GM11168 (cell line): ENCODE data around the gene HBZ.
"Not testable (repeated sequence)": the region's sequence is repeated elsewhere in the genome, so short reads cannot be mapped to it uniquely, and the experiment has no call there.

Experiments used
- in situ Hi-C: fragments of 300-500 bp; cut with MboI; formaldehyde crosslinking; loops from one replicate; pipeline ENCODE4 v1.12.0; 2022; ENCODE audit warnings: low sequenced_read_pairs; ENCODE audit not compliant: unreplicated experiment

The HBZ gene

DNA sequence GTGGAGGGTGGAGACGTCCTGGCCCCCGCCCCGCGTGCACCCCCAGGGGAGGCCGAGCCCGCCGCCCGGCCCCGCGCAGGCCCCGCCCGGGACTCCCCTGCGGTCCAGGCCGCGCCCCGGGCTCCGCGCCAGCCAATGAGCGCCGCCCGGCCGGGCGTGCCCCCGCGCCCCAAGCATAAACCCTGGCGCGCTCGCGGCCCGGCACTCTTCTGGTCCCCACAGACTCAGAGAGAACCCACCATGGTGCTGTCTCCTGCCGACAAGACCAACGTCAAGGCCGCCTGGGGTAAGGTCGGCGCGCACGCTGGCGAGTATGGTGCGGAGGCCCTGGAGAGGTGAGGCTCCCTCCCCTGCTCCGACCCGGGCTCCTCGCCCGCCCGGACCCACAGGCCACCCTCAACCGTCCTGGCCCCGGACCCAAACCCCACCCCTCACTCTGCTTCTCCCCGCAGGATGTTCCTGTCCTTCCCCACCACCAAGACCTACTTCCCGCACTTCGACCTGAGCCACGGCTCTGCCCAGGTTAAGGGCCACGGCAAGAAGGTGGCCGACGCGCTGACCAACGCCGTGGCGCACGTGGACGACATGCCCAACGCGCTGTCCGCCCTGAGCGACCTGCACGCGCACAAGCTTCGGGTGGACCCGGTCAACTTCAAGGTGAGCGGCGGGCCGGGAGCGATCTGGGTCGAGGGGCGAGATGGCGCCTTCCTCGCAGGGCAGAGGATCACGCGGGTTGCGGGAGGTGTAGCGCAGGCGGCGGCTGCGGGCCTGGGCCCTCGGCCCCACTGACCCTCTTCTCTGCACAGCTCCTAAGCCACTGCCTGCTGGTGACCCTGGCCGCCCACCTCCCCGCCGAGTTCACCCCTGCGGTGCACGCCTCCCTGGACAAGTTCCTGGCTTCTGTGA lies 24.3 kb downstream of the HBZ start, which contains the start of gene HBA1:
Gene HBA1 (plus strand): TSS at position 204 of the 906 bp plus-strand sequence. CDS start 37 bp downstream, at position 241.
- in situ Hi-C loops: not testable (repeated sequence)

DNA sequence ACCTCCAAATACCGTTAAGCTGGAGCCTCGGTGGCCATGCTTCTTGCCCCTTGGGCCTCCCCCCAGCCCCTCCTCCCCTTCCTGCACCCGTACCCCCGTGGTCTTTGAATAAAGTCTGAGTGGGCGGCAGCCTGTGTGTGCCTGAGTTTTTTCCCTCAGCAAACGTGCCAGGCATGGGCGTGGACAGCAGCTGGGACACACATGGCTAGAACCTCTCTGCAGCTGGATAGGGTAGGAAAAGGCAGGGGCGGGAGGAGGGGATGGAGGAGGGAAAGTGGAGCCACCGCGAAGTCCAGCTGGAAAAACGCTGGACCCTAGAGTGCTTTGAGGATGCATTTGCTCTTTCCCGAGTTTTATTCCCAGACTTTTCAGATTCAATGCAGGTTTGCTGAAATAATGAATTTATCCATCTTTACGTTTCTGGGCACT lies 25.0 kb downstream of the HBZ start:
- in situ Hi-C loops: no loop called here

DNA sequence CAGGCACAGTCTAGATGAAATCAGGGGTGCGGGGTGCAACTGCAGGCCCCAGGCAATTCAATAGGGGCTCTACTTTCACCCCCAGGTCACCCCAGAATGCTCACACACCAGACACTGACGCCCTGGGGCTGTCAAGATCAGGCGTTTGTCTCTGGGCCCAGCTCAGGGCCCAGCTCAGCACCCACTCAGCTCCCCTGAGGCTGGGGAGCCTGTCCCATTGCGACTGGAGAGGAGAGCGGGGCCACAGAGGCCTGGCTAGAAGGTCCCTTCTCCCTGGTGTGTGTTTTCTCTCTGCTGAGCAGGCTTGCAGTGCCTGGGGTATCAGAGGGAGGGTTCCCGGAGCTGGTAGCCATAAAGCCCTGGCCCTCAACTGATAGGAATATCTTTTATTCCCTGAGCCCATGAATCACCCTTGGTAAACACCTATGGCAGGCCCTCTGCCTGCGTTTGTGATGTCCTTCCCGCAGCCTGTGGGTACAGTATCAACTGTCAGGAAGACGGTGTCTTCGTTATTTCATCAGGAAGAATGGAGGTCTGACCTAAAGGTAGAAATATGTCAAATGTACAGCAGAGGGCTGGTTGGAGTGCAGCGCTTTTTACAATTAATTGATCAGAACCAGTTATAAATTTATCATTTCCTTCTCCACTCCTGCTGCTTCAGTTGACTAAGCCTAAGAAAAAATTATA lies 25.7 kb downstream of the HBZ start:
- in situ Hi-C loops: no loop called here

DNA sequence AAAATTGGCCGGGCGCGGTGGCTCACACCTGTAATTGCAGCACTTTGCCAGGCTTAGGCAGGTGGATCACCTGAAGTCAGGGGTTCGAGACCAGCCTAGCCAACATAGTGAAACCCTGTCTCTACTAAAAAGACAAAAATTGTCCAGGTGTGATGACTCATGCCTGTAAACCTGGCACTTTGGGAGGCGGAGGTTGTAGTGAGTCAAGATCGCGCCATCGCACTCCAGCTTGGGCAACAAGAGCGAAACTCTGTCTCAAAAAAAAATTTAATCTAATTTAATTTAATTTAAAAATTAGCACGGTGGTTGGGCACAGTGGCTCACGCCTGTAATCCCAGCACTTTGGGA lies 26.2 kb downstream of the HBZ start:
- in situ Hi-C loops: no loop called here

DNA sequence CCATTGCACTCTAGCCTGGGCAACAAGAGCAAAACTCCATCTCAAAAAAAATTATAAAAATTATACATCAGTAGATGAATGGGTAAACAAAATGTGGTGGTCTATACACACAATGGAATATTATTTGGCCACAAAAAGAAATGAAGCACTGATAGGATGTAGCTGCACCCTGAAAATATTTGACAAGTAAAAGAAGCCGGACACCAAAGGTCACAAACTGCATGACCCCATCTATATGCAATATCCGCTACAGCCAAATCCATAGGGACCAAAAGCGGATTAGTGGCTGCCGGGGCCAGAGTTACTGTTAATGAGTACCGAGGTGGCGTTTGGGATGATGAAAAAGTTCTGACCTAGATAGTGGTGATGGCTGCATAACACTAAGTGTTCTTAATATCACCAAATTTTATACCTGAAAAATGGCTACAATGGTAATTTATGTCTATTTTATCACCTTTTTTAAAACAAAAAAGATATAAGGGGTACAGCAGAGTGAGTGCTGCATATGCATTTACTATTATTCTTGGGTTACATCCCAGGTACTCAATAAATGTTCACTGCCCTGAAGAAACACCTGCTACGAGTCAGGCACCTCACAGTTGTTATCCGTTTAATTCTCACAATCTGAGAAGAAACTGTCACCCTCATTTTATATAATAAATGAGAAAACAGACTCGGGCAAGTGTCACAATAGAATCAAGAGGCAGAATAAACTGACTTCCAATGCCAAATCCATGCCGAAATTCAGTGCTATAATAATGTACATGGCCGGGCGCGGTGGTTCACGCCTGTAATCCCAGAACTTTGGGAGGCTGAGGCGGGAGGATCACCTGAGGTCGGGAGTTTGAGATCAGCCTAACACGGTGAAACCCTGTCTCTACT lies 27.0 kb downstream of the HBZ start:
- in situ Hi-C loops: loop anchor here (5.0 kb wide), 1 partner anchor 62 kb away; no protein-coding TSS in a partner anchor

DNA sequence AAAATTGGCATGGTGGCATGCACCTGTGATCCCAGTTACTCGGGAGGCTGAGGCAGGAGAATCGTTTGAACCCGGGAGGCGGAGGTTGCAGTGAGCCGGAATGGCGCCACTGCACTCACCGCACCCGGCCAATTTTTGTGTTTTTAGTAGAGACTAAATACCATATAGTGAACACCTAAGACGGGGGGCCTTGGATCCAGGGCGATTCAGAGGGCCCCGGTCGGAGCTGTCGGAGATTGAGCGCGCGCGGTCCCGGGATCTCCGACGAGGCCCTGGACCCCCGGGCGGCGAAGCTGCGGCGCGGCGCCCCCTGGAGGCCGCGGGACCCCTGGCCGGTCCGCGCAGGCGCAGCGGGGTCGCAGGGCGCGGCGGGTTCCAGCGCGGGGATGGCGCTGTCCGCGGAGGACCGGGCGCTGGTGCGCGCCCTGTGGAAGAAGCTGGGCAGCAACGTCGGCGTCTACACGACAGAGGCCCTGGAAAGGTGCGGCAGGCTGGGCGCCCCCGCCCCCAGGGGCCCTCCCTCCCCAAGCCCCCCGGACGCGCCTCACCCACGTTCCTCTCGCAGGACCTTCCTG lies 27.7 kb downstream of the HBZ start, which contains the start of gene HBQ1:
Gene HBQ1 (plus strand): TSS at position 359 of the 575 bp plus-strand sequence. CDS start 28 bp downstream, at position 387.
- in situ Hi-C loops: loop anchor here (5.0 kb wide), 1 partner anchor 63 kb away; no protein-coding TSS in a partner anchor

DNA sequence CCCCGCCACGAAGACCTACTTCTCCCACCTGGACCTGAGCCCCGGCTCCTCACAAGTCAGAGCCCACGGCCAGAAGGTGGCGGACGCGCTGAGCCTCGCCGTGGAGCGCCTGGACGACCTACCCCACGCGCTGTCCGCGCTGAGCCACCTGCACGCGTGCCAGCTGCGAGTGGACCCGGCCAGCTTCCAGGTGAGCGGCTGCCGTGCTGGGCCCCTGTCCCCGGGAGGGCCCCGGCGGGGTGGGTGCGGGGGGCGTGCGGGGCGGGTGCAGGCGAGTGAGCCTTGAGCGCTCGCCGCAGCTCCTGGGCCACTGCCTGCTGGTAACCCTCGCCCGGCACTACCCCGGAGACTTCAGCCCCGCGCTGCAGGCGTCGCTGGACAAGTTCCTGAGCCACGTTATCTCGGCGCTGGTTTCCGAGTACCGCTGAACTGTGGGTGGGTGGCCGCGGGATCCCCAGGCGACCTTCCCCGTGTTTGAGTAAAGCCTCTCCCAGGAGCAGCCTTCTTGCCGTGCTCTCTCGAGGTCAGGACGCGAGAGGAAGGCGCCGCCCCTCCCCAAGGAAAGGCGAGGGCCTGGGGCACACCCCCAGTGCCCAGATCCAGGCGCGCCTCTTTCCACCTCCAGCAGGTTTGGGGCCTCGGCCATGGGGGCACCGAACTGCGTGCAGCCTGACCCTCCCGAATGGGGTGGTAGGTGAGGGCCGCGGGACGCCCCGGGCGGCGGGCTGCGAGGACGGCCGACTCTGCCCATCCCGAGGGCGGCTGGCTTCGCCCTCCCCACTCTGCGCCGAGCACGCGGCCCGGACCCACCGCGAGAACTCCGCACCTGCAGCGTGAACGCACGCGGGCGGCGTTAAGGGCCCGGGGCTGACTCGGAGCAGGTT lies 28.5 kb downstream of the HBZ start:
- in situ Hi-C loops: loop anchor here (5.0 kb wide), 1 partner anchor 64 kb away; no protein-coding TSS in a partner anchor

DNA sequence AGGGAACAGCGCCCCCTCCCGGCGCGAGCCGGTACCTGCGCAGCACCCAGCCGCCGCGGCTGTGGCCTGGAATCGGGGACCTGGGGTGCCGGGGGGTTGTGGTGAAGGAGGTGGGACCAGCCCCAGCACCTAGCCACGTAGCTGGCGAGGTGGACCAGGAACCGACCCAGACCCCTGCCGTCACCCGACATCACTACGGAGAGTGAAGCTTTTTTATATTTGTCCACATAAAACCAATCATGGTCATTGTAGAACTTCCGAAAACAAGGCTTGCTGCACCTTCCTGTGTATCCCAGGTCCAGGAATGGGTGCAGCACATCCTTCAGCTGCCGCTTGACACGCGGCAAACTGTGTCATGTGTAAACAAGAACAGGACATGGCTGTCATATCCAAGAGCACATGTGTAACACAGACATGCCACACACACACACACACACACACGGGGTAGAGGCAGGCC lies 29.1 kb downstream of the HBZ start:
- in situ Hi-C loops: loop anchor here (5.0 kb wide), 1 partner anchor 64 kb away; no protein-coding TSS in a partner anchor

DNA sequence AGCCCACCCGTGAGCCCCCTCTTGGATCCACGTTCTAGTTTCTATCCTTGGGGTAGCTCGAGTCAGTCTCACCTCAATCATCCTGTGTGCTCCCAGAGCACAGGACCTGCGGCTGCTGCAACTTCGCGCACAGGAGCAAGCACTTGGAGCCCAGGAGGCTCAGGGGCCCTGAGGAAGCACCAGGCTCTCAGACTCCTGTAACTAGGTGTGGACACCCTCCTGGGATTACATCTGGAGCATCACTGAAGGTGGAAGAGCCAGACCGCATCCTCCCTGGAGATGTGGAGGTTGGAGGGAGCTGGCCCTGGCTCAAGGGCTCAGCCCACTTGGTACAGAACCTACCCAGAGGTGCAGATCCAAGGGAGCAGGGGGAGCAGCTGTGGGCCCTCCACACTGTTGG lies 30.6 kb downstream of the HBZ start:
- in situ Hi-C loops: loop anchor here (5.0 kb wide), 1 partner anchor 66 kb away; no protein-coding TSS in a partner anchor

DNA sequence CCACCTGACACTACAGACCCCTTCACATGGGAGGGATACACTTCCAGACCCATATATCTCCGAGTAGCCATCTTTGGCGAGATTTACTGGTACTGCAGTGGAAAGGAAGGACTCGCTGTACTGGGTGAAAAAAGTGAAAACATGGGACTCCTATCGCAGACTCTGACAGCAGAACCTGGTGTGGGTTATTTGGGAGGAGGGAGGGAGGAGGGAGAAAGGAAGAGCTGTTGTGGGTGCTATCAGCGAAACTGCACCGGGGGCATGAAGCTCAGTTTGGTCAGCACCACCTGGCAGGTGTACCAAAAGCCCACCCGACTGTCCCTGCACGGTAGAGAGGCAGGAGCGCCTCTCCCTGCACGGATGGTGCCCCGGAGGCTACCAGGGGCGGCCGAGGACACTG lies 32.8 kb downstream of the HBZ start:
- in situ Hi-C loops: no loop called here

DNA sequence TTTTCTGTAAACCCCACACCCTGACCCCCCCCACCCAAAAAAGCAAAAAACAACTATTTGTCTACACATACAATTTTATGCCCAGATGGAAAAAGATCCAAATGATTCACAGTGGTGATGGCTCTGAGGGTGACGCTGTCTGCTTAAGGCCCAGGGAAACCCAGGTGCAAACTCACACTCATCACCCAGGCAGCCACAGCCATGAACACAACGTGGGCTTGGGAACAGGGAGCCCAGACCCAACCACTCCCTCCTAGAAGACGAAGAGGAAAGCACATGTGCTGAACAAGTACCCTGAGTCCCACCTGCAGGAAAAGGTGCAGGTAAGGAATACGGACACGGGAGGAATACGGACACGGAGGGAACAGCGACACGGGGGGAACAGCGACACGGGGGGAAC lies 33.2 kb downstream of the HBZ start:
- in situ Hi-C loops: no loop called here

DNA sequence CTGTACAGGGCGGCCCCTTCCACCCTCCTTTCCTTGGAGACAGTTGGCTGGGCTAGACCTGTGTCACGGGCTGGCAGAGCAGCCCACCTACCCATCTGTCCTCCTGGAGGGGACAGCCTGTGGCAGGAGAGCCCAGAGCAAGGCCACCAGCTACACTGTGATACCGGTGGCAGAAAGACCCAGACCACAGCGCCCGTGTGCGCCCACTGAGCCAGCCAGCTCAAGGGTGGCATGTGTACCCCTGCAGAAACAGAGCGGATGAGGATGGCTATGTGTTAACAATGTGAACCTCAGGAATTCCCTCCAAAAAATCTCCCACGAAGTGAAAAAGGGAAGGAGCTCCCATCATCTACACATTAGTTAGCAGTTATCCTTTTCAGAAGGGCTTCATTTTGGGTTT lies 34.9 kb downstream of the HBZ start:
- in situ Hi-C loops: no loop called here

DNA sequence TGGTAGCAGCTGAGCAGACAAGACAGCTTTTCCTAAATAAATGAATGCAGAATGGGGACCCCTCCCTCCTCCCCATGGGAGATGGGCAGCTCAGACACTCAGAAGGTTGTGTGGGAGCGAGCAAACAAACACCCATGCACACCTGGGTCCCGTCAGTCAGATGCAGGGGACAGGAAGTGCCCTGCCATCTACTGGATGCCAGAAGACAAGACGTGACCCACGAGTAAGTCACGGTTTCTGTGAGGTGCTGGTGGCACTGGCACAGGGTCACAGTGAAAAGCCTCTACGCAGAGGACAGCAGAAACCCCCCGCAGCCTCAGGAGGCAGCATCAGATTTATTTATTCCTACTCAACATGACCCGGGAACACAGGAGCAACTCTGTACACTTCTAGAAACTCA lies 36.2 kb downstream of the HBZ start:
- in situ Hi-C loops: no loop called here

DNA sequence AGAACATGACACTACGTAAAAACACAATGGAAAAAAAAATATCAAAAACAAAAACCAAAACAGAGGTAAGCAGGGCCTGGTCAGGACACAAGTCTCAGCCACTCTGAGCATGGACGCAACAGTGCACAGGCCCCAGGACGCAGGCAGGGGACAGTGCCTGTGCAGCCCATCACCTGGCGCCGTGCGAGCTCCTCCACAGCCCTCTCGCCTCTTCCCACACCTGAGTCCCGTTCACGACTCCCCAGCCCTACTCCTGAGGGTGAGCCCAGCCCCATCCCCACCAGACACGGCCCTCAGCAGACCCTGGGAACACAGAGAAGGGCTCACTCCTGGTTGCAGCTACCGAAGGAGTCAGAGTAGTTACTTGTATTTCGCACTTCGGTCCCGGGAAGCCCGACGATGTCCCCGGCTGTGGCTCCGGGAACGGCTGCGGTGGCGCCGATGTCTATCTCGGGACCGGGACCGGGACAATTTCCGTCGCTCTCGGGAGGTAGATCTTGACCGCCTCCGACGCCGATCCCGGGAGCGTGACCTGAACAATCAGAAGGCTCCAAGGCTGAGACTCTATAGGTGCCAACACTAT lies 37.3 kb downstream of the HBZ start:
- in situ Hi-C loops: no loop called here

DNA sequence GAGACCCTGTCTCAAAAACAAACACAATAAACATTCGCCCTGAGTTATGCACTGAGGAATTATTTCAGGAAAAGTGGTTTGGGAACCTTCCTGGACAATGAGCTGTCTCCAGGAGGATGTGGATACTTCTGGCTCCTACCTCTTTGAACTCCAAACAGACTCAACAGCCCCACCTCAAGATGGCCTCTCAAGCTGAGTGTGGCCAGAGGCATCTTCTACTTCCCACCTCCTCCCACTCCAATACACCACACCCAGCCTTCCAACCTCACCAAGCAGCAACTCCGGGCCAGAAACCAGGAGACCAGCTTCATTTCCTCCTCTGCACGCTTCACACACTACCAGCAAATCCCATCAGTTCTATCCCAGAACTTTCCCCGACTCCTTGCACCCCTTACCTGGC lies 39.4 kb downstream of the HBZ start:
- in situ Hi-C loops: no loop called here

DNA sequence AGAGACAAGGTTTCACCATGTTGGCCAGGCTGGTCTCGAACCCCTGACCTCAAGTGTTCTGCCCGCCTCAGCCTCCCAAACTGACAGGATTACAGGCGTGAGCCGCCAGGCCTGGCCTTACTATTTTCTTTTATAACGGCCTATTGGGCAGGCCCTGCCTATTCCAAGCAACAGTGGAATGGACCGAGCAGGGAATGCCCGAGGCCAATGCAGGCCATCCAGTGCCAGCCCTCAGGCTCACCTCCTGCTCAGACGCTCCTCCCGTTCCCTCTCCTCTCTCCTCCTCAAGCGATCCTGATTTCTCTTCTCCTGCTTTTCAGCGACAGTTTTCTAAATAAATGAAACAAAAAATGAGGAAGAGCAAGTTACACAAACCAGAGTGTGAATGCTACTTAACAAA lies 40.2 kb downstream of the HBZ start:
- in situ Hi-C loops: no loop called here

DNA sequence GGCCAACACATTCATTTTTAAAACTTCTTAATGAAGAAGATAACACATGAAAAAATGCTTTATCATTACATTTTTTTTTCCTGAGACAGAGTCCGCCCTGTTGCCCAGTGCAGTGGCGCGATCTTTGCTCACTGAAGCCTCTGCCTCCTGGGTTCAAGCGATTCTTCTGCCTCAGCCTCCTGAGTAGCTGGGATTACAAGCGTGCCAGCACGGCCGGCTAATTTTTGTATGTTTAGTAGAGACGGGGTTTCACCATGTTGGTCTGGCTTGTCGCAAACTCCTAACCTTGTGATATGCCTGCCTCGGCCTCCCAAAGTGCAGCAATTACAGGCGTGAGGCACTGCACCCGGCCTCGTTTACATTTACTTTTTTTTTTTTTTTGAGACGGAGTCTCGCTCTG lies 41.0 kb downstream of the HBZ start:
- in situ Hi-C loops: no loop called here

DNA sequence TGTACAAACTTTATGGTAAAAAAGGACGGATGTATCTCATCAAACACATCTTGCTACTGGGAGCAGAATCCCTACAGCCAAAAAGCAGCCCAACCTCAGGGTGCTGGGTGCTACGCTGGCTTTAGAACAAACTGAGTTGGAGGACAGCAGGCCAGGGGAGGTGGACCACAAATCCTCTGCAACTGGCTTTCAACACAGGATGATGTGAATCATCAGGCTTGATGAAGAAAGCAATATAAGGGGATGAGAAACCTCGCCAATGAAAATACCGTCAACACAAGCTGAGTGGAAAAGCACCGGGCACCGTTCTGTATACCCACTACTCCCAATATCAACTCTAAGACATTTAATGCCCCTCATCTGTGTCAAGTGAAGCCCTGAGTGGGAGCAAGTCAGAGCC lies 42.1 kb downstream of the HBZ start:
- in situ Hi-C loops: no loop called here
